Stomach smooth muscle (tissue), 2 donors: Measurements from ENCODE around the gene DIAPH2.

Experiments used
- H3K27ac ChIP-seq: one replicate; pipeline ENCODE4 v1.7.0; 2013; ENCODE audit warnings: mild to moderate bottlenecking, low read length, inconsistent platforms
- H3K27me3 ChIP-seq, 2 donors: one replicate each; pipeline ENCODE4 v1.7.0; 2013; ENCODE audit warnings: low read length in 2 of 2; ENCODE audit not compliant: insufficient read depth in 2 of 2, control insufficient read depth in 1 of 2
- H3K36me3 ChIP-seq, 2 donors: one replicate each; pipeline ENCODE4 v1.7.0; 2013; ENCODE audit warnings: low read length in 2 of 2; ENCODE audit not compliant: control insufficient read depth in 2 of 2, insufficient read depth in 2 of 2
- H3K4me1 ChIP-seq: one replicate; pipeline ENCODE4 v1.7.0; 2013; ENCODE audit warnings: low read length; ENCODE audit not compliant: control insufficient read depth, insufficient read depth
- H3K4me3 ChIP-seq, 2 donors: one replicate each; pipeline ENCODE4 v1.7.0; 2013; ENCODE audit warnings: low read length in 2 of 2
- H3K9ac ChIP-seq, 2 donors: one replicate each; pipeline ENCODE4 v1.7.0; 2013; ENCODE audit warnings: low read length in 2 of 2, mild to moderate bottlenecking in 1 of 2
- H3K9me3 ChIP-seq, 2 donors: one replicate each; pipeline ENCODE4 v1.7.0; 2013; ENCODE audit warnings: low read length in 2 of 2; ENCODE audit not compliant: control insufficient read depth in 2 of 2
- donor health status: healthy.
- donor health status: Pancreatic carcinoma.

The DIAPH2 gene

DNA sequence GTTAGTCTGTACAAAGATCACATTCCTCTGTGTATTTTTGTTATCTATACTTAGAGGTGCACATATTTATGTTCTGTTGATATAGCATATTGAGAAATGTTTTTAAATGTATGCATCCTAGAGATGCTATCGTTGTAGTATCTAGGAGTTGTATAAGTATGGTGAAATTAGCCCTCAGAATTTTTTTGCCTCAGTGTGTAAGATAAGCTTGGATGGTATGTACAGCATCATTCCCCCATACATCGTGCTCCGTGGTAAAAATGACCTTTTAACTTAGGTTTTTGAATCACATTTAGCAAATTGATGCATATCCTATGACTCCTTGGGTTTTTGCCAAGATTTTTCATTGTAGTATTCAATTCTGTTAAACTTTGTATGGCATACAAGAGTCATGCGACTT lies 312.6 kb downstream of the DIAPH2 start:
- Histone ChIP-seq H3K27ac (no peak overlapping the region), H3K4me1 (no peaks in the 10 kb centered on the region), H3K9ac (no peak overlapping the region), H3K4me3 (no peak overlapping the region), H3K36me3 (no peaks in the 10 kb centered on the region), H3K9me3 (no peaks in the 10 kb centered on the region), H3K27me3 (no peaks in the 10 kb centered on the region)

DNA sequence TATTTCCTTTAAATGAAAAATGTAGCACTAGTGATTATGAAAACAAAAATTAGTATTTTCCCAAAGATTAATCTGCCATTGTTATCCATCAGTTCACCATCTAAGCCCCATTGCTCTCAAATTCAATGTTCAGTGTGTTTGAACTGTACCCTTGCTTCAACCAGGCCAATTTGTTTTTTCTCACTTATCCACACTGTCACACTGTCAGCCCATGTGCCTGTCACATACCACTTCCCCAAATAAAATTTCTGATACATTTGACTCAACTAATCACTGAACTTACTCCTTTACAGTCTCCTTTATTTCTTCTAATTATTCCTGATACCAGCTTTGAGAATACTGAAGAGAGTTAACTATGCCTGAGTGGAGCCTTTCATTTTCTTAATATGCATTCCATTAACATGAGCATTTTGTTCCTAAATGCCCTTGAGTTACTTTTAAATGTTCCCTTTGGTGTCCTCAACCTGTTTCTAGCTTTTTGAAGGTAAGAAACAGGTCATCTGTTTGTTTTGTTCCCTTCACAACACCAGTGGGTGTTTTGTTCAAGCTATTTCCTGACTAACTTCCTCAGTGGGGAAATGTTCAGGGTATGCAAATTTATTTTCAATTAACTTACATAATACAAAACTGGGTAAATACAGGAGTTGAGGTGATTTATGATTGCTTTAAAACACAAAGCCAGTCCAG lies 316.2 kb downstream of the DIAPH2 start:
- H3K36me3 ChIP-seq, result no peaks in the 10 kb centered on the region

DNA sequence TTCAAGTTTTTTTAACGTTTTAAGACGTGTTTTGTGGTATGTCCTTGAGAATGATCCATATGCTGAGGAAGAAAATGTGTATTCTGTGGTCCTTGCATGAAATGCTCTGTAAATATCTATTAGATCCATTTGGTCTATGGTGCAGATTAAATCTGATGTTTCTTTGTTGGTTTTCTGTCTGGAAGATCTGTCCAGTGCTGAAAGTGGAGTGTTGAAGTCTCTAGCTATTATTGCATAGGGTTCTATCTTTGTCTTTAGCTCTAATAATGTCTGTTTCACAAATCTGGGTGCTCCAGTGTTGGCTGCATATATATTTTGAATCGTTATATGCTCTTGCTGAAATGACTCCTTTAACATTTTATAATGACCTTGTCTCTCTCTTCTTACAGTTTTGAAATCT lies 321.5 kb downstream of the DIAPH2 start:
- no peak overlapping the region for H3K4me3 ChIP-seq
- H3K9me3 ChIP-seq, result no peaks in the 10 kb centered on the region
- peaks cover 0 to 8% of the 10 kb centered on the region in 2 donors for H3K27me3 ChIP-seq
- H3K36me3 ChIP-seq, result no peaks in the 10 kb centered on the region
- no peak overlapping the region for H3K9ac ChIP-seq
- no peak overlapping the region for H3K27ac ChIP-seq
- no peaks in the 10 kb centered on the region for H3K4me1 ChIP-seq

More for the DNA sequence above, 316.2 kb downstream of the DIAPH2 start:
- no peak overlapping the region for H3K4me3 ChIP-seq
- H3K9ac ChIP-seq, result no peak overlapping the region
- no peak overlapping the region for H3K27ac ChIP-seq
- H3K9me3 ChIP-seq, result no peaks in the 10 kb centered on the region
- H3K27me3 ChIP-seq, result no peaks in the 10 kb centered on the region
- no peaks in the 10 kb centered on the region for H3K4me1 ChIP-seq

DNA sequence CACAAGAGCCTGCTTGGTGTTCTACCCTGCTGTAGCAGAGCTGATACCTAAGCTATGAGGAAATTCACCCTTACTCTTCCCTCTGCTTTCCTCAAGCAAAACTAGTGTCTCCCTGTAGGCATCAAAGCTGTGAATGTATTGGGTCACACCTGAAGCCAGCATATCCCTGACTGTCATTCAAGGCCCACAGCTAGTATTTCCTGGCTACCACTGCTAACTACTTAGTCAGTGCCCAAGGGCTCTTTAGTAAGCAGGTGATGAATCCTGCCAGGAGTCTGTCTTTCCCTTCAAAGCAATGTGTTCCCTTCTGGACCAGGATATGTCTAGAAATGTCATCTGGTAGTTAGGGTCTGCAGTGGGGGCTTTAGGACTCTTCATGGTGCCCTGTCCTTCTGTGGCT lies 324.7 kb downstream of the DIAPH2 start:
- Histone ChIP-seq H3K9ac (no peak overlapping the region), H3K27me3 (peaks cover 0 to 8% of the 10 kb centered on the region in 2 donors), H3K27ac (no peak overlapping the region), H3K4me1 (no peaks in the 10 kb centered on the region), H3K36me3 (no peaks in the 10 kb centered on the region), H3K9me3 (no peaks in the 10 kb centered on the region), H3K4me3 (no peak overlapping the region)

DNA sequence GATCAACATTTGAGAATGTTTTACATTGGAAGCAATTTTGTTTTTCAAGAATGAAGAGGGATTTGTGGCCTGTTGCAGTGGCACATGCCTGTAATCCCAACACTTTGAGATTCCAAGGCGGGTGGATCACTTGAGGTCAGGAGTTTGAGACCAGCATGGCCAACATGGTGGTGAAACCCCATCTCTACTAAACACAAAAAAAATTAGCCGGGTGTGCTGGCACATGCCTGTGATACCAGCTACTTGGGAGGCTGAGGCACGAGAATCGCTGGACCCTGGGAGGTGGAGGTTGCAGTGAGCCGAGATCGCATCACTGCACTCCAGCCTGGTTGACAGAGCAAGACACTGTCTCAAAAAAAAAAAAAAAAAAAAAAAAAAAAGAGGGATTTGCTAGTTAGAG lies 326.9 kb downstream of the DIAPH2 start:
- no peak overlapping the region for H3K27ac ChIP-seq
- no peaks in the 10 kb centered on the region for H3K4me1 ChIP-seq
- no peak overlapping the region for H3K9ac ChIP-seq
- H3K36me3 ChIP-seq, result no peaks in the 10 kb centered on the region
- peaks cover 0 to 8% of the 10 kb centered on the region in 2 donors for H3K27me3 ChIP-seq
- H3K4me3 ChIP-seq, result no peak overlapping the region
- no peaks in the 10 kb centered on the region for H3K9me3 ChIP-seq

DNA sequence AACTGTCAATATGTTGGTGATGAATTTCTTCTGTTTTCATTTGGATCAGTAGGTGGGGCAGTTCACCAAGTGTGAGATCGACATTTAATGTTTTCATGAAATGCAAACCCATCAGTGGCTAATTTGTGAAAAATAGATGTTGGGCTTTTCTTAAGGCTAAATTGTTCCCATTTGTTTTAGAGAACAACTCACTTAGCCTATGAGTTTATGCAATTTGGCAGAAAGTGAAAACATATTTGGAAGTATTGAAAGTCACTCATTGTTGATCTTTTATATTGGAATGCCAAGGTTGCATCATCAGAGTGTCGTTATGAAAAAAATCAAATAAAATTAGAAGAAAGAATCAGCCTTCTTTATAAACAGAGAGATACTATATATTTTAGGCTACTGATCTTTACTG lies 331.5 kb downstream of the DIAPH2 start:
- H3K36me3 ChIP-seq, result no peaks in the 10 kb centered on the region
- H3K4me1 ChIP-seq, result no peaks in the 10 kb centered on the region
- no peak overlapping the region for H3K27ac ChIP-seq
- no peak overlapping the region for H3K9ac ChIP-seq
- H3K4me3 ChIP-seq, result no peak overlapping the region
- no peaks in the 10 kb centered on the region for H3K27me3 ChIP-seq
- H3K9me3 ChIP-seq, result no peaks in the 10 kb centered on the region

DNA sequence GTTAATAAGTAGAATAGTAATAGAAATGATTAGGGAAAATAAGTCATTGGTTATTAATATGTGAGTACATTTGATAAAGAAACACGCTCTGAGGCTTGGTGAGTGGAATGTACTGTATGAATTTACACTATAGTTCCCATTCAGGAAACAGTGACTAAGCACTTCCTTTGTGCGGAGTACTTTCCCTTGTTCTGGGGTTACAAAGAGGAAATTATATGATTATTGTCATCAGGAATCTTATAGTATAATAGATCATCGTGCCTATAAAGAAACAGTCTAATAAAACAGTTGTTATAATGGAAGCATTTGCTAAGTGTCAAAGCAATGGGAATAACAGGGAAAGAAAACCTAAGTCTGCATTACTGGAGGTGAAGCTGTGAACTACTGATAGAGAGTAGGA lies 337.0 kb downstream of the DIAPH2 start:
- Histone ChIP-seq H3K36me3 (no peaks in the 10 kb centered on the region), H3K4me3 (no peak overlapping the region), H3K9ac (no peak overlapping the region), H3K4me1 (no peaks in the 10 kb centered on the region), H3K27ac (no peak overlapping the region), H3K27me3 (no peaks in the 10 kb centered on the region), H3K9me3 (no peaks in the 10 kb centered on the region)

DNA sequence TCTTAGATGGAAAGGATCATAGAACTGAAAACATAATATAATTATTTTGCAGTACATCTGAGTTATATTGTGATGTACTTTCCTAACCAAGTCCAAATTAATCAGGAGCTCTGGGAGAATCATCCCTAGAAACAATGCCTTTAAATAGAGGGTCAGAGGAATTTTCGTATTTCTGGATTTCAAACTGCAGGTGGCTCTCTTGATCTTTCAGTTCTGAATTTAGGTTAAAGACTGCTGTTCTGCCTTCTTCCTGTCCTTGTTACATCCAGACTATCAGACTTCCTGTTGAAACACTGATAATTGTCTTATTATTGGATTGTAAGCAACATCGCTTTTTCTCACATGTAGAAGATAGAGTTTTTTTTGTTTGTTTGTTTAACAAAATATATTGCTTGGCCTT lies 341.8 kb downstream of the DIAPH2 start:
- no peaks in the 10 kb centered on the region for H3K9me3 ChIP-seq
- no peaks in the 10 kb centered on the region for H3K36me3 ChIP-seq
- H3K9ac ChIP-seq, result no peak overlapping the region
- H3K4me3 ChIP-seq, result no peak overlapping the region
- no peak overlapping the region for H3K27ac ChIP-seq
- H3K4me1 ChIP-seq, result no peaks in the 10 kb centered on the region
- H3K27me3 ChIP-seq, result no peaks in the 10 kb centered on the region

DNA sequence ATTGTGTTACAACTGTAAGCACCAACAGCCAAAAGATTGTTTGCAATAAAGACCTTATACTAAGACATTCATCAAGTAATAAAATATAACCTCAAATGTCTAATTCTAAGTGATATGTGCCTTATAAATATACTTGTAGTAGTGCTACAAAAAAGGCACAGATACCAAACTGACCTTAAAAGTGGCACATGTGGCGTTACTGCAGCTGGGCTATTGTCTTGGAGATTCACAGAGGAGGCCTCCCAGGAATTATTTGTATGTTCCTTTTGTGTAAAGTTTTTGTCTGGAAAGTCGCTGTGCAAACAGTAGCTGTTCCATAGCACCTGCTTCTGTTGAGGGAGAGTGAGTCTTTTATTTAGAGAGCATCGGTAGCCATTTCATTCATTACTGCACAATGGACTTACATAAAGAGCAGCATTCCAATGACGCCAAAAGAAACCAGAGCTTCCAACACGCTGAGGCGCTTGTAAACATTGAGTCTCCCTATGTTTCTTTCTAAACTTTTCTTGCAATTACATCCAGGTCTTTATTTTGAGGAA lies 342.8 kb downstream of the DIAPH2 start:
- Histone ChIP-seq H3K27ac (no peak overlapping the region), H3K9me3 (no peaks in the 10 kb centered on the region), H3K36me3 (no peaks in the 10 kb centered on the region)

DNA sequence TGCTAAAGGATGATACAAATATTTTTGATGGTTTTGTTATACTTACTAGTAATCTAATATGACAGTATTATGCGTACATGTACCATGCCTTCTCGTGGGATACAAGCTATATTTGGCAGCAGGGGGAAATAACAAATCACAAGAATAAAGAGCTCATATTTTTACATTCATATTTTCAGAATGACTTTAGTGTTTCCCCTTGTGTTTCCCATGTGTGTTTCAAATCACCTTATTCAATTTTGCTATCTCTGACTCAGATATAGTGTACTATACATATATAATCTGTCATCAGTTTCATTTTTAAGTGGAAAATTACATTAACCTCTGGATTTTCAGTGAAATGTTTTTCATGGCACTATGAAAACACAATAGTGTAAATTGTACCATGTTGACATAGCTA lies 345.8 kb downstream of the DIAPH2 start:
- Histone ChIP-seq H3K27ac (no peak overlapping the region), H3K9ac (no peak overlapping the region), H3K9me3 (no peaks in the 10 kb centered on the region), H3K36me3 (no peaks in the 10 kb centered on the region), H3K27me3 (no peaks in the 10 kb centered on the region), H3K4me1 (no peaks in the 10 kb centered on the region), H3K4me3 (no peak overlapping the region)

More for the DNA sequence above, 342.8 kb downstream of the DIAPH2 start:
- no peak overlapping the region for H3K4me3 ChIP-seq
- no peaks in the 10 kb centered on the region for H3K4me1 ChIP-seq
- H3K9ac ChIP-seq, result no peak overlapping the region
- H3K27me3 ChIP-seq, result no peaks in the 10 kb centered on the region

DNA sequence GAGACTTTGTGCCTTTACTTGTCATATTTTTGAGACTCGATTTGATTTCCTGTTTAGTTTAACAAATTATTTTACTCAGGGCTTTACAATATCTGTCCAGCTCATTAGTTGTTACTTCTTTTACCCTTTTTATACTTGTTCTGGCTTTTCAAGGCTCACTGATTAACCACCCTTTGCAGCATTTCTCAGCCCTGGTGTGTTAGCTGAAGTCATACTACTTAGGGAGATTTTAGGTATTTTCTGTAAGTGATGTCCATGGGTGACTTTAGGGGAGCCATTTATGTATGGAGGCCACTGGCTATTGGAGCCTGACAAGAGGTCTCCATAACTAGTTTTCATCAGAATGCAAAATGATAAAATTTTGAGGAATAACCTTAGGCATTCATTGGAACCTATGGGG lies 346.3 kb downstream of the DIAPH2 start:
- Histone ChIP-seq H3K4me3 (no peak overlapping the region), H3K9ac (no peak overlapping the region), H3K27ac (no peak overlapping the region), H3K9me3 (no peaks in the 10 kb centered on the region), H3K36me3 (no peaks in the 10 kb centered on the region), H3K4me1 (no peaks in the 10 kb centered on the region), H3K27me3 (no peaks in the 10 kb centered on the region)
